Mammary epithelial cell (primary cell): ENCODE measurements around the gene BCHE.

Experiments used
- CTCF ChIP-seq, 2 donors: IDR thresholded peaks in 1 of 2; conservative IDR thresholded peaks in 1 of 2; 2 replicates each; pipeline ENCODE4 v1.5.1; 2011 to 2012; ENCODE audit warnings: inconsistent platforms in 2 of 2, low read length in 2 of 2, mild to moderate bottlenecking in 2 of 2, control low read depth in 1 of 2, low read depth in 1 of 2; ENCODE audit not compliant: insufficient read depth in 1 of 2; ENCODE audit errors: extremely low read depth in 1 of 2
- EZH2 ChIP-seq: IDR thresholded peaks from 2 replicates; pipeline ENCODE4 v1.6.1; 2012; ENCODE audit warnings: low read length, inconsistent platforms, borderline replicate concordance

GRCh38 chr3:165749241-165749640, 88.0 kb downstream of the BCHE start:
- no peak for TF ChIP-seq CTCF (conservative IDR thresholded peaks at IDR 0.05 in 1 of 2, IDR thresholded peaks at IDR 0.05 in 1 of 2; ENCODE audit: extremely low read depth in 1 of 2, insufficient read depth in 1 of 2, low read depth in 1 of 2, low read length in 2 of 2)
- TF ChIP-seq EZH2 = no peak
